Testis (tissue), 3 donors: Measurements from ENCODE around the gene SH3GL1. TPM values are rescaled to one million over a fixed set of nuclear protein-coding genes. Genes with fewer than 3 reads are reported as not detected.

Experiments used
- DNase-seq: peaks from one replicate; pipeline ENCODE4 v3.0.0-alpha.2; 2019
- H3K27ac ChIP-seq, 2 donors: fragments of 200-600 bp; sonication (generic); one replicate each; pipeline ENCODE4 v1.5.1; 2019
- H3K27me3 ChIP-seq: fragments of 200-600 bp; sonication (generic); one replicate; pipeline ENCODE4 v1.5.1; 2019
- H3K36me3 ChIP-seq: fragments of 200-600 bp; sonication (generic); one replicate; pipeline ENCODE4 v1.5.1; 2017; ENCODE audit warnings: low read depth; ENCODE audit errors: missing control alignments
- H3K4me1 ChIP-seq: fragments of 200-600 bp; sonication (generic); one replicate; pipeline ENCODE4 v1.5.1; 2019
- H3K4me3 ChIP-seq, 2 donors: fragments of 200-600 bp; sonication (generic); one replicate each; pipeline ENCODE4 v1.5.1; 2017 to 2019
- H3K9me3 ChIP-seq: fragments of 200-600 bp; sonication (generic); one replicate; pipeline ENCODE4 v1.5.1; 2017
- CTCF ChIP-seq, 3 experiments: fragments of 450-650 bp in 2 of 3; fragments of 200-600 bp in 1 of 3; sonication (generic) in 1 of 3; IDR thresholded peaks; one replicate each; pipeline ENCODE4 v1.5.1; 2016 to 2019; ENCODE audit warnings: antibody characterized with exemption in 3 of 3, mild to moderate bottlenecking in 2 of 3, moderate library complexity in 1 of 3
- POLR2A ChIP-seq: fragments of 450-650 bp; IDR thresholded peaks from one replicate; pipeline ENCODE4 v1.6.1; 2017; ENCODE audit warnings: antibody characterized with exemption, mild to moderate bottlenecking, moderate library complexity
- WGBS, 2 donors: methylation state at CpG; one replicate each; pipeline ENCODE4 v1.1.5; 2018; 5-methylcytosine and 5-hydroxymethylcytosine counted together
- intact Hi-C: fragments of 100-400 bp; cut with DNase I; formaldehyde crosslinking; loops from one replicate; pipeline ENCODE4 v1.15.1; 2023; ENCODE audit warnings: low total_unique reads
- polyA plus RNA-seq: library from polyadenylated mRNA; stranded (reverse); fragments of 350-450 nt; fragmentation: Illumina TruSeq; extraction: RNeasy Lipid Tissue Mini Kit (QIAGEN cat#74804); gene quantifications from one replicate; pipeline ENCODE4 v1.2.3, GENCODE V29; 2014; ENCODE audit warnings: low read depth, low replicate concordance; ENCODE audit not compliant: insufficient read depth
- total RNA-seq, 2 donors: library from RNA; depleted of rRNA; stranded (reverse); fragments of >200 nt; gene quantifications; one replicate each; pipeline ENCODE4 v1.2.3, GENCODE V29; 2016

The SH3GL1 gene
- total and polyA plus RNA-seq, 3 donors from 2014 or later = 41.6 to 53.4 (median 47.3) TPM

- intact Hi-C loops = loop anchor here (10.0 kb wide), 1 partner anchor 85 kb away; the partner anchor contains the start of gene SHD
- WGBS, 2 donors = 80 to 96% methylated on average over 5 to 12 of the region's 13 CpGs
- Histone ChIP-seq H3K36me3 (no peaks in the 10 kb centered on the region), H3K27ac (no peak overlapping the region), H3K9me3 (no peaks in the 10 kb centered on the region), H3K4me1 (peaks cover 23% of the 10 kb centered on the region), H3K27me3 (no peaks in the 10 kb centered on the region), H3K4me3 (no peak overlapping the region)
- TF ChIP-seq CTCF (IDR thresholded peaks at IDR 0.05) = no peak
- TF ChIP-seq POLR2A = no peak
- DNase-seq = no peak
Observed at GRCh38 chr19:4359627-4360000, 40.7 kb downstream of the SH3GL1 start.

- no peak for DNase-seq
- no peaks in the 10 kb centered on the region for H3K36me3 ChIP-seq
- TF ChIP-seq POLR2A = no peak
- no peaks in the 10 kb centered on the region for H3K27me3 ChIP-seq
- no peak overlapping the region for H3K4me3 ChIP-seq
- H3K4me1 ChIP-seq = peaks cover 23% of the 10 kb centered on the region
- H3K9me3 ChIP-seq = no peaks in the 10 kb centered on the region
- intact Hi-C loops = loop anchor here (10.0 kb wide), 1 partner anchor 84 kb away; the partner anchor contains the start of gene SHD
- no peak overlapping the region for H3K27ac ChIP-seq
- 90 to 91% methylated on average over 18 to 24 of the region's 25 CpGs for WGBS, 2 donors
Observed at GRCh38 chr19:4358709-4359626, 41.4 kb downstream of the SH3GL1 start.

GRCh38 chr19:4357921-4358326 lies 42.4 kb downstream of the SH3GL1 start:
- Histone ChIP-seq H3K27me3 (no peaks in the 10 kb centered on the region), H3K4me3 (no peak overlapping the region), H3K27ac (no peak overlapping the region), H3K36me3 (no peaks in the 10 kb centered on the region), H3K4me1 (peaks cover 23% of the 10 kb centered on the region), H3K9me3 (no peaks in the 10 kb centered on the region)
- intact Hi-C loops = loop anchor here (10.0 kb wide), 1 partner anchor 83 kb away; the partner anchor contains the start of gene SHD
- WGBS, 2 donors = 90 to 100% methylated on average over 1 to 16 of the region's 16 CpGs
- DNase-seq = no peak
- TF ChIP-seq POLR2A (no peak), CTCF (IDR thresholded peaks at IDR 0.05) (no peak)

GRCh38 chr19:4357095-4357797 lies 43.1 kb downstream of the SH3GL1 start:
- WGBS, 2 donors = 83 to 85% methylated on average over 17 to 23 of the region's 23 CpGs
- Histone ChIP-seq H3K4me1 (peaks cover 23% of the 10 kb centered on the region), H3K36me3 (no peaks in the 10 kb centered on the region), H3K27ac (no peak overlapping the region), H3K4me3 (no peak overlapping the region), H3K9me3 (no peaks in the 10 kb centered on the region), H3K27me3 (no peaks in the 10 kb centered on the region)
- TF ChIP-seq CTCF (IDR thresholded peaks at IDR 0.05) (no peak), POLR2A (no peak)
- DNase-seq = no peak
- intact Hi-C loops = loop anchor here (10.0 kb wide), 1 partner anchor 82 kb away; the partner anchor contains the start of gene SHD

- TF ChIP-seq POLR2A (no peak), CTCF (IDR thresholded peaks at IDR 0.05) (no peak)
- intact Hi-C loops = loop anchor here (10.0 kb wide), 1 partner anchor 80 kb away; the partner anchor contains the start of gene SHD
- no peaks in the 10 kb centered on the region for H3K27me3 ChIP-seq
- no peak for DNase-seq
- H3K4me1 ChIP-seq = peaks cover 7% of the 10 kb centered on the region
- H3K9me3 ChIP-seq = no peaks in the 10 kb centered on the region
- H3K4me3 ChIP-seq = no peak overlapping the region
- 83 to 91% methylated on average over 4 to 17 of the region's 17 CpGs for WGBS, 2 donors
- H3K27ac ChIP-seq = no peak overlapping the region
- H3K36me3 ChIP-seq = no peaks in the 10 kb centered on the region
Observed at GRCh38 chr19:4354897-4355296, 45.5 kb downstream of the SH3GL1 start.
